PC-9 (cell line): Measurements from ENCODE around the gene HPGDS.
"Not testable (repeated sequence)": the region's sequence is repeated elsewhere in the genome, so short reads cannot be mapped to it uniquely, and the experiment has no call there.

Source experiments
- EZH2 ChIP-seq: fragments of 200-600 bp; sonication (generic); IDR thresholded peaks from 2 replicates; pipeline ENCODE4 v1.8.0; 2017; ENCODE audit warnings: antibody characterized with exemption, low read depth
- TF ChIP-seq, protein P1 (sequence below): fragments of 200-600 bp; sonication (generic); conservative IDR thresholded peaks from 2 replicates; pipeline ENCODE4 v1.6.1; 2017; ENCODE audit warnings: mixed run types, antibody characterized with exemption, mild to moderate bottlenecking, moderate library complexity

- TF ChIP-seq, protein P1, sequence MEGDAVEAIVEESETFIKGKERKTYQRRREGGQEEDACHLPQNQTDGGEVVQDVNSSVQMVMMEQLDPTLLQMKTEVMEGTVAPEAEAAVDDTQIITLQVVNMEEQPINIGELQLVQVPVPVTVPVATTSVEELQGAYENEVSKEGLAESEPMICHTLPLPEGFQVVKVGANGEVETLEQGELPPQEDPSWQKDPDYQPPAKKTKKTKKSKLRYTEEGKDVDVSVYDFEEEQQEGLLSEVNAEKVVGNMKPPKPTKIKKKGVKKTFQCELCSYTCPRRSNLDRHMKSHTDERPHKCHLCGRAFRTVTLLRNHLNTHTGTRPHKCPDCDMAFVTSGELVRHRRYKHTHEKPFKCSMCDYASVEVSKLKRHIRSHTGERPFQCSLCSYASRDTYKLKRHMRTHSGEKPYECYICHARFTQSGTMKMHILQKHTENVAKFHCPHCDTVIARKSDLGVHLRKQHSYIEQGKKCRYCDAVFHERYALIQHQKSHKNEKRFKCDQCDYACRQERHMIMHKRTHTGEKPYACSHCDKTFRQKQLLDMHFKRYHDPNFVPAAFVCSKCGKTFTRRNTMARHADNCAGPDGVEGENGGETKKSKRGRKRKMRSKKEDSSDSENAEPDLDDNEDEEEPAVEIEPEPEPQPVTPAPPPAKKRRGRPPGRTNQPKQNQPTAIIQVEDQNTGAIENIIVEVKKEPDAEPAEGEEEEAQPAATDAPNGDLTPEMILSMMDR = not testable (repeated sequence)
- not testable (repeated sequence) for TF ChIP-seq EZH2
These were observed 45.3 kb upstream of the HPGDS start for GRCh38 chr4:94387965-94388364.
